Lower leg skin (tissue), 4 donors: ENCODE results near the gene PLK3. TPM values are rescaled to one million over a fixed set of nuclear protein-coding genes. Genes with fewer than 3 reads are reported as not detected.

Experiments used
- DNase-seq, 2 donors: peaks; one replicate each; pipeline ENCODE4 v3.0.0-alpha.2; 2019; ENCODE audit warnings: low spot score in 2 of 2
- H3K4me3 ChIP-seq: fragments of 200-600 bp; sonication (generic); 2 replicates; pipeline ENCODE4 v1.5.1; 2017; ENCODE audit warnings: mild to moderate bottlenecking, low read depth; ENCODE audit not compliant: poor library complexity, severe bottlenecking
- POLR2A ChIP-seq, 2 donors: fragments of 450-650 bp; IDR thresholded peaks; one replicate each; pipeline ENCODE4 v1.6.1; 2016 to 2017; ENCODE audit warnings: antibody characterized with exemption in 2 of 2, mild to moderate bottlenecking in 1 of 2, moderate library complexity in 1 of 2
- WGBS, 2 donors: methylation state at CpG; one replicate each; pipeline ENCODE4 v1.1.5; 2018; 5-methylcytosine and 5-hydroxymethylcytosine counted together
- intact Hi-C: fragments of 100-400 bp; cut with DNase I; formaldehyde crosslinking; loops from one replicate; pipeline ENCODE4 v1.15.0; 2023; ENCODE audit warnings: low total_unique reads
- total RNA-seq, 4 donors: library from RNA; depleted of rRNA; stranded (reverse); fragments of >200 nt; gene quantifications; one replicate each; pipeline ENCODE4 v1.1.0, GENCODE V29; 2016
- TF ChIP-seq, protein P1 (sequence below), 3 donors: fragments of 450-650 bp; IDR thresholded peaks; one replicate each; pipeline ENCODE4 v1.5.1; 2016; ENCODE audit warnings: antibody characterized with exemption in 3 of 3, mild to moderate bottlenecking in 3 of 3, moderate library complexity in 2 of 3

Gene PLK3
- total RNA-seq, 4 donors from 2014 or later: 39.7 to 80.9 (median 44.9) TPM

- no peak overlapping the region for H3K4me3 ChIP-seq
- TF ChIP-seq POLR2A (IDR thresholded peaks at IDR 0.05): no peak
- TF ChIP-seq, protein P1, sequence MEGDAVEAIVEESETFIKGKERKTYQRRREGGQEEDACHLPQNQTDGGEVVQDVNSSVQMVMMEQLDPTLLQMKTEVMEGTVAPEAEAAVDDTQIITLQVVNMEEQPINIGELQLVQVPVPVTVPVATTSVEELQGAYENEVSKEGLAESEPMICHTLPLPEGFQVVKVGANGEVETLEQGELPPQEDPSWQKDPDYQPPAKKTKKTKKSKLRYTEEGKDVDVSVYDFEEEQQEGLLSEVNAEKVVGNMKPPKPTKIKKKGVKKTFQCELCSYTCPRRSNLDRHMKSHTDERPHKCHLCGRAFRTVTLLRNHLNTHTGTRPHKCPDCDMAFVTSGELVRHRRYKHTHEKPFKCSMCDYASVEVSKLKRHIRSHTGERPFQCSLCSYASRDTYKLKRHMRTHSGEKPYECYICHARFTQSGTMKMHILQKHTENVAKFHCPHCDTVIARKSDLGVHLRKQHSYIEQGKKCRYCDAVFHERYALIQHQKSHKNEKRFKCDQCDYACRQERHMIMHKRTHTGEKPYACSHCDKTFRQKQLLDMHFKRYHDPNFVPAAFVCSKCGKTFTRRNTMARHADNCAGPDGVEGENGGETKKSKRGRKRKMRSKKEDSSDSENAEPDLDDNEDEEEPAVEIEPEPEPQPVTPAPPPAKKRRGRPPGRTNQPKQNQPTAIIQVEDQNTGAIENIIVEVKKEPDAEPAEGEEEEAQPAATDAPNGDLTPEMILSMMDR (IDR thresholded peaks at IDR 0.05): no peak
- no peak for DNase-seq
- intact Hi-C loops: no loop called here
- 91 to 94% methylated on average over 14 of the region's 14 CpGs for WGBS, 2 donors
Observed at GRCh38 chr1:44780583-44781121, 19.5 kb upstream of the PLK3 start.

DNA sequence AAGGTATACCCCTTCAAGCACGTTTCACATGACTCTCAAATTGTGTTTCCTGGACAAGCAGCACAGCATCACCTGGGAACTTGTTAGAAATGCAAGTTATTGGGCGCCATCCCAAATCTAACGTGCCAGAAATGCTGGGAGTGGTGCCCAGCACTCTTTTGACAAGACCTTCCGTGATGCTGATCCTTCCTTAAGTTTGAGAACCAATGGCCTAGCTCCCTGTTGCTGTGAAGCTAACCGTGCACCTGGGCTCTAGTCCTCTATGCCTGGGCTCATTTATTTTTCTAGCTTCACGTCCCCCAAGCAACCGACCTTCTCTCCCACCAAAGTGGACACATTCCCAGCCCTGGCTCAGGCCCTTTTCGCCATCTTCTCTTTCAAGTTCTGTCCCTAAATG lies 16.5 kb upstream of the PLK3 start:
- no peak for DNase-seq
- intact Hi-C loops: no loop called here
- H3K4me3 ChIP-seq: no peak overlapping the region
- WGBS, 2 donors: 31 to 37% methylated on average over 8 of the region's 8 CpGs
- TF ChIP-seq, protein P1 (IDR thresholded peaks at IDR 0.05): no peak
- TF ChIP-seq POLR2A (IDR thresholded peaks at IDR 0.05): no peak

- intact Hi-C loops: no loop called here
- 20 to 24% methylated on average over 28 to 31 of the region's 71 CpGs for WGBS, 2 donors
- DNase-seq: no peak
- TF ChIP-seq, protein P1 (IDR thresholded peaks at IDR 0.05): no peak
- TF ChIP-seq POLR2A (IDR thresholded peaks at IDR 0.05): no peak
- no peak overlapping the region for H3K4me3 ChIP-seq
Observed at GRCh38 chr1:44784094-44785028, 15.8 kb upstream of the PLK3 start.

DNA sequence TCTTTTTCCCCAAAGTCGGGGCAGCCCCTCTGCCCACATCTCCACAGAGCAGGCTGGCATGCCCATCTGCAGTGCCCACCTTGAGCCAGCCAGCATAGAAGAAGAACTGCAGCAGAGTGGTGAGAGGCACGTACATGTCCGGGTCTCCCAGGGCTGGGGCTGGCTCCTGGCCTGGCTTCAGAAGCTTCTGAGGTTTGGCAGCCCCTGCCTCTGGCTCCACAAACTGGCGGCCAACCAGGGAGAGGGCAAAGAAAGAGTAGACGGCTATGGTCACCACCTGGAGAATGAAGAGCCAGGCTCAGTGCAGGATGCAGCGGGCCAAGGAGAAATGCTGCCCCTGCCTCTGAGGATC lies 15.2 kb upstream of the PLK3 start:
- H3K4me3 ChIP-seq: no peak overlapping the region
- WGBS, 2 donors: 83 to 90% methylated on average over 6 of the region's 6 CpGs
- no peak for TF ChIP-seq POLR2A (IDR thresholded peaks at IDR 0.05)
- TF ChIP-seq, protein P1 (IDR thresholded peaks at IDR 0.05): no peak
- no peak for DNase-seq
- intact Hi-C loops: no loop called here

DNA sequence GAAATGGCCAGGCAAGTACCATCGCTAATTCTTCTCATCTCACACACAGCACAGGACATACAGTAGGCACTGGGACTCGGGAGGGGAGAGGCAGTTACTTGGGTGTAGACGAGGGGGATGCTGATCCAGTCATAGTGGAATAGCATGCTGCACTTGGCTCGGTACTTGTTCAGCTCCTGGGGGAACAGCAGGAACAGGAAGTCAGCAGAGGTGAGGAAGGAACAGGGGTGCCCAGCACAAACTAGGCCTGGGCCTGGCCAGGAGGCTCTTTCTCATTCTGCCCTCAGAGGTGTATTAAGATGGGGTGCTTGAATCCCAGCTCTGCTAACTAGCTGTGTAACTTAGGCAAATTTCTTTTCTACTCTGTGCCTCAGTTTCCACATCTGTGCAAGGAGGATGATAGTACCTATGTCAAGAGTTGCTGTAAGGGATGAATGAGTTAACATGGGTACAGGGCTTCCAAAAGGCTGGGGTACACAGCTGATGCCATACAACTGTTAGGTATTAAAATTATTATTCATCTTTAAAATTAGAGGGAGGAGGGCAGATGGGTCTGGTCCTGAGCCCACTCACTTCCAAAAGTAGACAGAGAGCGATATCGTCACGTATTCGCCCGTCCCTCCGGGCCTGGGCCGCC lies 14.6 kb upstream of the PLK3 start:
- no peak overlapping the region for H3K4me3 ChIP-seq
- intact Hi-C loops: no loop called here
- no peak for DNase-seq
- 39 to 43% methylated on average over 11 of the region's 11 CpGs for WGBS, 2 donors
- TF ChIP-seq, protein P1 (IDR thresholded peaks at IDR 0.05): no peak
- no peak for TF ChIP-seq POLR2A (IDR thresholded peaks at IDR 0.05)
